ENCODE measurements around the gene OCA2. TPM values are rescaled to one million over a fixed set of nuclear protein-coding genes. Genes with fewer than 3 reads are reported as not detected.

The OCA2 gene
- total and polyA plus RNA-seq, 2 of the 13 experiments (the other 11 are each of a cell fraction or from before 2014, with no cell fraction given), result 0.02 to 0.05 TPM

DNA sequence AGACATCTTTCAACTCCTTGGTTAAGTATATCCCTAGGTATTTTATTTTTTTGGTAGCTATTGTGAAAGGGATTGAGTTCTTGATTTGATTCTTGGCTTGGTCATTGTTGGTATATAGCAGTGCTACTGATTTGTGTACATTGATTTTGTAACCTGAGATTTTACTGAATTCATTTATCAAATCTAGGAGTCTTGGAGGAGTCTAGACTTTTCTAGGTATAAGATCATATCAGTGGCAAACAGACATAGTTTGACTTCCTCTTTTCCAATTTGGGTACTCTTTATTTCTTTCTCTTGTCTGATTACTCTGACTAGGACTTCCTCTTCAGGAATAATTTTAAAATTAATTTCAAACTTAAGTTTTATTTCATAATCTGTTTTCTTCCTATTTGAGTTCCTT is 125.2 kb downstream of the OCA2 start (continued):
- TF ChIP-seq MBNL3 (CRISPR knock-in tag; conservative IDR thresholded peaks at IDR 0.05) (no peak), ZNF782 (CRISPR knock-in tag; IDR thresholded peaks at IDR 0.05; ENCODE audit: borderline replicate concordance) (no peak), EZH2 (conservative IDR thresholded peaks at IDR 0.05; ENCODE audit: low read depth, low read length) (no peak)
- TF ChIP-seq, protein P1, sequence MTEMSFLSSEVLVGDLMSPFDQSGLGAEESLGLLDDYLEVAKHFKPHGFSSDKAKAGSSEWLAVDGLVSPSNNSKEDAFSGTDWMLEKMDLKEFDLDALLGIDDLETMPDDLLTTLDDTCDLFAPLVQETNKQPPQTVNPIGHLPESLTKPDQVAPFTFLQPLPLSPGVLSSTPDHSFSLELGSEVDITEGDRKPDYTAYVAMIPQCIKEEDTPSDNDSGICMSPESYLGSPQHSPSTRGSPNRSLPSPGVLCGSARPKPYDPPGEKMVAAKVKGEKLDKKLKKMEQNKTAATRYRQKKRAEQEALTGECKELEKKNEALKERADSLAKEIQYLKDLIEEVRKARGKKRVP (CRISPR knock-in tag; IDR thresholded peaks at IDR 0.05), result no peak

DNA sequence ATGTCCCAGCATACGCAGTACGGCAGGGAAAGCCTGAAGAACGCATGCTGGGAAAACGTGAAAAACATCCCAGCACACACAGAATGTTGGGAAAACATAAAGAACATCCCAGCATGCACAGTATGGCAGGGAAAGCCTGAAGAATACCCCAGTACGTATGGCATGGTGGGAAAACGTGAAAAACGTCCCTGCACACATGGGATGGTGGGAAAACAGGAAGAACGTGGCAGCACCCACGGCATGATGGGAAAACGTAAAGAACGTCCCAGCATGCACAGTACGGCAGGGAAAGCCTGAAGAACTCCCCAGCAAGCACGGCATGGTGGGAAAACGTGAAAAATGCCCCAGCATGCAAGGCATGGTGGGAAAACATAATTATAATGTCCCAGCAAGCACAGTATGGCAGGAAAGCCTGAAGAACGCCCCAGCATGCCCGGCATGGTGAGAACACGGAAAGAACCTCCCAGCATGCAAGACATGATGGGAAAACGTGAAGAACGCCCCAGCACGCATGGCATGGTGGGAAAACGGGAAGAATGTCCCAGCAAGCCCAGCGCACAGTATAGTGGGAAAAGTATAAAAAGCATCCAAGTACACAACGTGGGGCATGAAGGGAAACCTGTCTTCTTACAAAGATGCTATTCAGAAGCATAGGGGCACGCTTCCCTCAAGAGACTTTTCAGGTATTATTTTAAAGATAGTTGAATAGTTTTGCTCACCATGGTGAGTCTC is 128.3 kb downstream of the OCA2 start:
- FAIRE-seq (no peak), ATAC-seq (no peak), DNase-seq (ENCODE audit: low spot score) (no peak)
- POLR2A ChIA-PET, result no interaction called here
- Histone ChIP-seq H3K27ac (ENCODE audit: extremely low read length, insufficient read depth, low read length) (no peak overlapping the region), H3K79me2 (ENCODE audit: insufficient read depth, low read length) (no peaks in the 10 kb centered on the region), H4K20me1 (ENCODE audit: insufficient read depth, low read length) (no peaks in the 10 kb centered on the region), H3K27me3 (ENCODE audit: control insufficient read depth in 1 of 2, insufficient read depth in 2 of 2, low read length in 2 of 2) (peaks cover 0 to 2% of the 10 kb centered on the region in 2 experiments; a peak in 1 of 5 replicates), H3K4me2 (ENCODE audit: low read depth, low read length) (no peak overlapping the region), H3K4me3 (replicated peaks in 1 of 3; ENCODE audit: insufficient read depth in 1 of 3, low read depth in 2 of 3, low read length in 3 of 3) (no peak overlapping the region), H3K9ac (ENCODE audit: insufficient read depth, low read depth, low read length) (no peak overlapping the region), H3K36me3 (replicated peaks in 1 of 2; ENCODE audit: control insufficient read depth in 1 of 2, insufficient read depth in 2 of 2, low read length in 2 of 2) (no peaks in the 10 kb centered on the region), H3K4me1 (ENCODE audit: insufficient read depth, low read length) (no peaks in the 10 kb centered on the region), H3K9me3 (ENCODE audit: low read length) (no peaks in the 10 kb centered on the region), H2AFZ (ENCODE audit: low read length) (no peak overlapping the region)
- intact Hi-C loops (cut with micrococcal nuclease; ENCODE audit: unreplicated experiment), result no loop called here
- in situ Hi-C loops (cut with HindIII; ENCODE audit: extremely low pct_ligation_motif_present, low pct_unique_long_range_greater_than_20kb), result no loop called here
- peak; percentile 71 for TF ChIP-seq ZNF143 (CRISPR knock-in tag; IDR thresholded peaks at IDR 0.05)
- no peak for TF ChIP-seq SYNCRIP (IDR thresholded peaks at IDR 0.05; ENCODE audit: insufficient read depth, low read depth, low read length)
- no peak for TF ChIP-seq HIVEP1 (CRISPR knock-in tag; IDR thresholded peaks at IDR 0.05)
- no peak for TF ChIP-seq MLLT10 (CRISPR knock-in tag; IDR thresholded peaks at IDR 0.05)
- TF ChIP-seq ZNF121 (CRISPR knock-in tag; IDR thresholded peaks at IDR 0.05), result no peak
- CTCF ChIA-PET (ENCODE audit: low intra/inter-chr PET ratio, low total read pairs), result no interaction called here
- 24% methylated on average over 24 of the region's 24 CpGs for WGBS (ENCODE audit: low lambda C conversion rate)
- BruUV-seq (replicated peaks), result no TSS peak

Data from HepG2 (cell line).